Activated naive CD8-positive, alpha-beta T cell (primary cell): ENCODE results near the gene NUMA1.

Source experiments
- H3K27ac Mint-ChIP-seq: one replicate; pipeline ENCODE4 v1.8.0; 2021; ENCODE audit warnings: mixed read lengths
- H3K27me3 Mint-ChIP-seq: one replicate; pipeline ENCODE4 v1.8.0; 2021; ENCODE audit warnings: mixed read lengths
- H3K36me3 Mint-ChIP-seq: one replicate; pipeline ENCODE4 v1.8.0; 2021; ENCODE audit warnings: mixed read lengths
- H3K4me1 Mint-ChIP-seq: one replicate; pipeline ENCODE4 v1.8.0; 2021; ENCODE audit warnings: low read depth, mixed read lengths
- H3K4me3 Mint-ChIP-seq: one replicate; pipeline ENCODE4 v1.8.0; 2021; ENCODE audit warnings: mild to moderate bottlenecking, mixed read lengths
- H3K9me3 Mint-ChIP-seq: one replicate; pipeline ENCODE4 v1.8.0; 2021; ENCODE audit warnings: low read depth, mixed read lengths

NUMA1 gene

GRCh38 chr11:72061739-72062396 is 18.5 kb downstream of the NUMA1 start:
- Mint-ChIP-seq H3K27me3 (no peaks in the 10 kb centered on the region), H3K9me3 (no peaks in the 10 kb centered on the region), H3K4me3 (no peak overlapping the region), H3K4me1 (no peaks in the 10 kb centered on the region), H3K27ac (no peak overlapping the region), H3K36me3 (peaks cover 6% of the 10 kb centered on the region)

GRCh38 chr11:72058416-72059034 is 21.8 kb downstream of the NUMA1 start:
- no peaks in the 10 kb centered on the region for H3K9me3 Mint-ChIP-seq
- no peaks in the 10 kb centered on the region for H3K27me3 Mint-ChIP-seq
- H3K4me1 Mint-ChIP-seq = no peaks in the 10 kb centered on the region
- no peak overlapping the region for H3K27ac Mint-ChIP-seq
- H3K4me3 Mint-ChIP-seq = no peak overlapping the region
- peaks cover 6% of the 10 kb centered on the region for H3K36me3 Mint-ChIP-seq

- peaks cover 9% of the 10 kb centered on the region for H3K4me1 Mint-ChIP-seq
- H3K4me3 Mint-ChIP-seq = no peak overlapping the region
- H3K27ac Mint-ChIP-seq = no peak overlapping the region
- no peaks in the 10 kb centered on the region for H3K9me3 Mint-ChIP-seq
- H3K36me3 Mint-ChIP-seq = no peaks in the 10 kb centered on the region
- H3K27me3 Mint-ChIP-seq = no peaks in the 10 kb centered on the region
These were observed 31.4 kb downstream of the NUMA1 start for GRCh38 chr11:72048766-72049460.

GRCh38 chr11:72045849-72046248 is 34.5 kb downstream of the NUMA1 start:
- H3K36me3 Mint-ChIP-seq = no peaks in the 10 kb centered on the region
- no peaks in the 10 kb centered on the region for H3K9me3 Mint-ChIP-seq
- H3K4me1 Mint-ChIP-seq = peaks cover 35% of the 10 kb centered on the region
- H3K27me3 Mint-ChIP-seq = no peaks in the 10 kb centered on the region
- no peak overlapping the region for H3K27ac Mint-ChIP-seq
- H3K4me3 Mint-ChIP-seq = no peak overlapping the region

DNA sequence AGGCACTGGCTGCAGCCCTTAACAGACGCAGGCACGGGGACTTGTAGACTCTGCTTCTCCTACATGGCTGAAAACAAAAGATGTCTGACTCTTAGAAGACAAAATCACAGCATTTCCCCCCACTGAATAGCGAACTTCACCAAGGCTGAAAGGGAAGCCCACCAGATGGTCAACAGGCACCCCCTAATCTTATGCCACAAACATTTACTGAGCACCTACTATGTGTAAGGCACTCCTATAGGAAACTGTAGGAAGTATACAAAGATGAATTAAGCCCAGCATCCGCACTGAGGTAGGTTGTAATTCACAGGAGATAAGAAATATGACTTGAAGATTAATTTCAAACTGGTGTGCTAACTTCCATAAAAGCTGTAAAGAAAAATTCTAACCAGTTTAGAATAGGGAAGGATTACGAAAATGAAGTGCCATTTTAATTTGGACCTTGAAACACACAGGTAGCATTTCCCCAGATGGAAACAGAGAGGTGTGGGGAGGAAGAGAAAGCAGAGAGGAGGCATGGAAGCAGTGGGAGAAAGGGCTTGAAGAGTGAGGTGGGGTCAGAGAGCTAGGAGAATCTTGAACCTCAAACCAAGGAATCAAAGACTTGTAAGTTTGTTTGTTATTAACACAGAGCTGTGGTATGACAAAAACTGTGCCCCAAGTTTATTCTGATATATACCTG is 38.1 kb downstream of the NUMA1 start:
- no peaks in the 10 kb centered on the region for H3K27me3 Mint-ChIP-seq
- H3K36me3 Mint-ChIP-seq = no peaks in the 10 kb centered on the region
- no peak overlapping the region for H3K27ac Mint-ChIP-seq
- H3K4me3 Mint-ChIP-seq = no peak overlapping the region
- no peaks in the 10 kb centered on the region for H3K9me3 Mint-ChIP-seq
- peaks cover 35% of the 10 kb centered on the region for H3K4me1 Mint-ChIP-seq

GRCh38 chr11:72041364-72042063 is 38.8 kb downstream of the NUMA1 start:
- Mint-ChIP-seq H3K9me3 (no peaks in the 10 kb centered on the region), H3K4me3 (no peak overlapping the region), H3K4me1 (peaks cover 41% of the 10 kb centered on the region), H3K36me3 (no peaks in the 10 kb centered on the region), H3K27ac (no peak overlapping the region), H3K27me3 (no peaks in the 10 kb centered on the region)

DNA sequence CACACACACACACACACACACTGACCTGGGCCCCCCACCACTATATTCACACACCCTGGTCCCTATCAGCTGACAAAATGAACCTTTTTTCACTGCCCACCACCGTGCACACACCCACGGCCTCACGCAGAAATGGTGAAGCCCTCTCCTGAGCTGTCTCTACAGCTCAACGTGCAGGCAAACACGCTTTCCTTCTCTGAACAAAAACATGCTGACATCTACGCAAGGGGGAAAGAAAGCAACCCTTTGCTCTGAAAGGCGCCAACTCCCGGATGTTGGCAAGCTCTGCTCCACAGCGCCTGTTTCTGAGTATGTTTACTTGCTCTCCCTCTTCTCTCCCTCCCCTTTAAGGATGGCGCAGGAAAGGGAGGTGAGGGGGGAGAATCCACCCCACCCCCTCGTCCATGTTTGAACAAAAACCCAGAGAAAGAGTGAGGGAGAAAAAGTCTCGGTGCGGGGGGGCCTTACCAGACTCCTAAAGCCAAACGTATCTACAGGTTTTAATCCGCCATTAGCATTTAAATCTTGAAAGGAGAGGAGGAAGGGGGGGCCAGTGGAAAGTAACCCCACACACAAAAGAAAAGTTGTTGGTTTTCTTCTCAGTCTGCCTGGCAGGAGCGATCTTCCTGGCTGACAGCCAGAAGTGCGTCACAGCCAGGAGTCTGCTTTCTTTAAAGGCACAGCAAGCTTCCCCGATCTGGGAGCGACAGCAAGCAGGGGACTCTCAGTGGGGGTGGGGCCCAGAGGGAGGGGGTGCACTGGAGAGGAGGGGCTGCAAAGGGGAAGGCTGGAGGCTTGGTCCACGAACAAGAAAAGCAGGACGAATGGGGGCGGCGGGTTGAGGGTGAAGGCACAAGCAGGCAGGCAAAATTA is 39.6 kb downstream of the NUMA1 start:
- Mint-ChIP-seq H3K4me3 (no peak overlapping the region), H3K27me3 (no peaks in the 10 kb centered on the region), H3K9me3 (no peaks in the 10 kb centered on the region), H3K27ac (no peak overlapping the region), H3K4me1 (peaks cover 49% of the 10 kb centered on the region), H3K36me3 (peaks cover under 1% of the 10 kb centered on the region)

- Mint-ChIP-seq H3K4me3 (no peak overlapping the region), H3K9me3 (no peaks in the 10 kb centered on the region), H3K27me3 (no peaks in the 10 kb centered on the region), H3K36me3 (peaks cover 2% of the 10 kb centered on the region), H3K27ac (no peak overlapping the region), H3K4me1 (peaks cover 51% of the 10 kb centered on the region)
These were observed 40.4 kb downstream of the NUMA1 start for GRCh38 chr11:72039856-72040401.

DNA sequence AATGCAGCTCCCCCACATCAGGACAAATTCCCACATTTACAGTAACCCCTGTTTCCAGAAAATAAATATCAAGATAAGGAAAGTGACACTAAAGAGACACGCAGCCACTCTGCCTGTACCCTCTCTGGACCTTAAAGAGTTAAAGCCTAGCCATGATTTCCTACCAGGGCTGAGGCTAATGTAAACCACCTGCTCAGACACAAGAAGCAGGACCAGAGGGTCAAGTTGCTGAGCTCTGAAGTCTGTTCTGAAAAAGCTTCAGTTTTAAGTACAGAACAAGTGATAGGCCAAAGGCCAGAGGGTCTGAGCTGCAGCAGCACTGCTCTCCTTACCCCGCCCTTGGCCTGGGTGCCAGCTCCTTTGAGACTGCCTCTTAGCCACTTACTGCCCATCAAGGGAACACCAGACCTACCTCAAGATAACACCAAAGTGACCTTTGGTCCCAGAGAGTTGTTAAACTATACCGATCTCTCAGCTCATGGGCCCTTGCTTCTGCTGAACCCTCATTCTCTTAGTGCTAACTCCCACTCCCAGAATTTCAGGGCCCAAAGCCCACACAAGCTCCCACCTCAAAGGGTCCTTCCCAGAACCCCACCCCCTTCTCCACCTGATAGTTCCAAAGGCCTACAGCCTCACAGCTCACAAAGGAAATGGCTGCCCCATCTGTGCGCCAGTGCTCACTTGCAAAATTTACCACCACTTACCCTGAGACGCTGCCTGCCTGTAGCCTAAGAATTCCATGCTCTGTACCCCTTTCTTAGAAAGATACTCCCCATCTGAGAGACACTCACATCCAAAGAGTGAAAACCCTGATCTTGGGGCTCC is 41.1 kb downstream of the NUMA1 start:
- no peaks in the 10 kb centered on the region for H3K27me3 Mint-ChIP-seq
- peaks cover 2% of the 10 kb centered on the region for H3K36me3 Mint-ChIP-seq
- no peak overlapping the region for H3K4me3 Mint-ChIP-seq
- no peak overlapping the region for H3K27ac Mint-ChIP-seq
- no peaks in the 10 kb centered on the region for H3K9me3 Mint-ChIP-seq
- H3K4me1 Mint-ChIP-seq = peaks cover 49% of the 10 kb centered on the region

- Mint-ChIP-seq H3K27ac (no peak overlapping the region), H3K4me1 (peaks cover 46% of the 10 kb centered on the region), H3K36me3 (peaks cover 2% of the 10 kb centered on the region), H3K27me3 (no peaks in the 10 kb centered on the region), H3K4me3 (no peak overlapping the region), H3K9me3 (no peaks in the 10 kb centered on the region)
These were observed 41.9 kb downstream of the NUMA1 start for GRCh38 chr11:72038491-72038890.

GRCh38 chr11:72037554-72038311 is 42.6 kb downstream of the NUMA1 start:
- Mint-ChIP-seq H3K4me1 (peaks cover 42% of the 10 kb centered on the region), H3K9me3 (no peaks in the 10 kb centered on the region), H3K27me3 (no peaks in the 10 kb centered on the region), H3K4me3 (peak overlapping the region; percentile 8), H3K27ac (no peak overlapping the region), H3K36me3 (peaks cover 2% of the 10 kb centered on the region)

- Mint-ChIP-seq H3K4me1 (peaks cover 36% of the 10 kb centered on the region), H3K27ac (peak overlapping the region; percentile 76), H3K9me3 (no peaks in the 10 kb centered on the region), H3K4me3 (peak overlapping the region; percentile 8), H3K27me3 (no peaks in the 10 kb centered on the region), H3K36me3 (peaks cover 2% of the 10 kb centered on the region)
These were observed 43.7 kb downstream of the NUMA1 start for GRCh38 chr11:72036687-72037086.
